HG03060 (cell line): ENCODE data around the gene KIF23.

Source experiments
- ATAC-seq: cut with Tn5 transposase; IDR thresholded peaks from one replicate; pipeline ENCODE4 v1.9.1; 2021; ENCODE audit warnings: low read depth, moderate number of reproducible peaks; ENCODE audit not compliant: unreplicated experiment

KIF23 gene

DNA sequence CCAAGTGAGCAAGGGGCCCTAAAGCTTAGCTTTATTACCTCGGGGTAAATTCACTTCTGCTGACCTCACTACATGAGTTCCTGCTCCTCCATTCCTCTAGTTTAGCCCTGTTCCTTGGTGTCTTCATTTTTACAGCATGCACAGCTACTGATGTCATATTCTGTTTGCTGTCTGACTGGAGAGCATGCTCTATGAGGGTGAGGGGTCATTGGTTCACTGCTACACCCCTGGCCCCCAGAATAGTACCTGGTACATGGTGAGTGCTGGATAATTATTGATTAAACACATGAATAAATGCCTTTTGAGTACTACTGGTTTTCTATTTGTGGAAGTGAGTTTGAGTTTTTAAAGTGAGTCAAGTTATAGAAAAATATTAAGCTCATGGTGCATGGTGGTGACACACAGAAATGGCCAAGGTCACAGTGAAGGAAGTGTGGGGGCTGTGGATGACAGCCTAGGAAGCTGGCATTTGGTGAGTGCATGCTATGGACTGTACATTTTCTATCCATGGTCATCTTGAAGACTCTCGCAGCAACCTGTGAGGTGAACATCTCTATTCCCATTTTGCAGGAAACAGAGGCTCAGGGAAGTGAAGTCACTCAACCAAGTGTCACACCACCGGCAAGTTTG, 72.4 kb downstream of the KIF23 start:
- no peak for ATAC-seq

DNA sequence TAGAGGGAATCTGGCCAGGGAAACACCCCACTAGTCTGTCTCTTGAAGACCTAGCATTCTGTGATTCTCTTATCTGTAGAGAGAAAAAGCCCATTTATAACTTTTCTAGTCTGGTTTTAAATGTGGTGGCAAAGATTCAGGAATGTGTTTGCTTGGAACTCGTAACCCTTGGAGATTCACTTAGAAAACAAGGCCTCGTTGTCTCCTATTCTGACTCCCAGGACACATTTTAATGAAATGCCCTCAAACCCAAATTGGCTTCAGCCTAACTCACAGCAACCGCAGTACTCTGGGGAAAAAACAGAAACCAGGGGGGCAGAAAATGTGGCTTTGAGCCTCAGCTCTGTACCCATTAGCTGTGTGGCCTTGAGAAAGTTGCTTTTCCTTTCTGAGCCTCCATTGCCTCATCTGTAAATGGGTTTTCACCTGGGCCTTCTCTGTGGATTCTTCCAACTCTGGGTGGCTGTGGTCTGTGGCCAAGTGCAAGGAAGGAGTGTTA, 75.0 kb downstream of the KIF23 start:
- ATAC-seq: no peak

DNA sequence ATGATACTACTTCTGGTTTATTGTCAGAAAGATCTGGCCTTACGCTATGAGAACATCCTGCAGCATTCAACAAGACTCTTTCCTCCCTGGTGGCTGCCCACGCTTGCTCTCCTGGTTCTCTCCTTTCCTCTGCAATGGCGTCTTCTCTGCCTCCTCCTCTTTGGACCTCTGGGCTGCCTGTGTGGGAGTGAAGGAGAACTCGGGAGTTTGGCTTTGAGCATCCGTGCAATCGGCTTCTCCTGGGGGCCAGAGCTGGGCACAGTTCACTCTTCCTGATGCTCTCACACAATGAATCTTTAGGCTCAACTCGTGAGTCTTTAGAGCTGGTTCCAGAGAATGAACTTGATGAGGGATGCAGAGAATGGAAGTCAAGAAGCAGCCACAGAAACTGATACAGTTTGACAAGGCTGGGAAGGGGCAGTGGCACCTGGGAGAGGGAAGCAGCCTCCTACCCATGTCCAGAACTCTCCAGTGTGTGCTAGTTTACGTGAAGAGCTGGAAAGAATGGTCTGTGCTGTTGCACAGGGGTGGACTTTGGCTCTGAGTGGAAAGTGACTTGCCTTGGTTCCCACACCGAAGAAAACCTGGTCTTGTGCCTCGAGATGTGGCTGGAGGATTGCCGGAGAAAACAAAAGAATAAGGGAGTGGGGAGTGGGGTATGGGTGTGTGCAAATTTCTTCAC, 76.3 kb downstream of the KIF23 start:
- ATAC-seq: no peak

DNA sequence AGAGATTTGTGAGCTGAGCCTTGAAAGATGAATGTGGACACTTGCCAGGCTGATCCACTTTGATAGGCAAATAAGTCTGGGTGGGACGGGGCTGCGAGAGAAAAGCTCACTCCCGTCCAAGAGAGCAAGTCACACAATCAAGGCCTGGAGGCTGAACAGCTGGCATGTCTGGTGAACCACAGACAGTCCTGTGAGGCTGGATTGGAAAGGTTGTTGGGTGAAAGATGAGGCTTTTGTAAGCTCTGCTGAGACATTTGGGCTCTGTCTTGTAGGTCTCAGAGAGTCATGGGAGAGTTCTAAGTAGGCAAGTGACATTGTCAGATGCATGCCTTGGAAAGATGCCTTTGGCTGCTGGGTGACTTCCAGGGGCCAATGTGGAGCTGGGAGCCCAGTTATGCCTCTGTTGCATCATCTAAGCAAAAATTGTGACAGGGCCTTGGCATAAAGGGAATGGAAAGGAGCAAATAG, 76.9 kb downstream of the KIF23 start:
- ATAC-seq: no peak

DNA sequence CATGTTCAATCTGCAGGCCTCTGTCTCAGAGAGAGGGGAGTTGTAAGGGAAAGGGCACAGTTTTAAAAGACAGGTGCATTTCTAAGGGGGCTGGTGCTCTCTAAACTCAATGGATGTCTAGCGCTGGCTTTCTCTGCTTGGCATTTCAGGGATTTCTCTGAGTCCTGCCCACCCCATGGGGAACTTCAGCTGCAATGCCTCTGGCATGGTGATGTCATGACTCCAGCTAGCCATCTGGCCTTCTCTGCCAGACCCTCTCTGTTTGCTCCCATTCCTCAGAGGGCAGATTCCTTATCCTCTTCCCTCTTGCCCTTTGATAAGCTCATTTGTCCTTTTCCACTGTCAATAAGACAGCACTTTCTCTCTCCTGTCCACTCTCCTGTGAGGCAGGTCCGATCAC, 79.3 kb downstream of the KIF23 start:
- no peak for ATAC-seq

DNA sequence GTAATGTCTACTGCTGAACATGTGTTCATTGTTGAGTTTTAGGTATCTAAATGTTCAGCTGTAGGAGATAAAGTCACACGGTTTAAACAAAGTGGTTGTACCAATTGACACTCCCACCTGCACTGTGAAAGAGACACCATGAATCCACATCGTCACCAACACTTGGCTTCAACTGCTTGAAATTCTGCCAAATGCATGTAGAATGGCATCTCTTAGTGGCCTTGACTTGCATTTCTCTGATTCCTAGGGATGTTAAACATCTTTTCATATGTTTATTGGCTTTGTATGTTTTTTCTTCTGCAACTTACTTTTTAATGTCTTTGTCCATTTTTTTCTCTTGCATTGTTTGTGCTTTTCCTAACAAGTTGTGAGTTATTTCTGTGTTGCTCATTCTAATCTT, 81.9 kb downstream of the KIF23 start:
- no peak for ATAC-seq

DNA sequence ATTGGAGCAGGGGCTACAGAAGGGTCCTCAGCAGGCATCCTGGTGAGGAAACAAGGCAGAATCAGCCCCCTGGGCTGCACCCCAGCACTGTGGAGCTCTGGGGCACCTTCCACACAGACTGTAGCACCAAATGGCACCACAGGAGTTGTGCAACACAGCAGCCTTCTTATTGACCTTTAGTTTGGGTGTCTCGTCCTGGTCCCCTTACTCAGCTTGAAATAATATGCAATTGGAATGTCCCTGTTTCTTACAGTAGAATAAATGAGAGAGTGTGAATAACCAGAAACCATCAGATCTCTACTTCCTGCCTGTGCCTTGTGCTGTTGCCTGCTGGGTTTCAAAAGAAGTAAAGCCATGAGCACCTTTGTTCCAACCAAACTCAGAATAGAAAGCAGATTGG, 82.9 kb downstream of the KIF23 start:
- ATAC-seq: no peak

DNA sequence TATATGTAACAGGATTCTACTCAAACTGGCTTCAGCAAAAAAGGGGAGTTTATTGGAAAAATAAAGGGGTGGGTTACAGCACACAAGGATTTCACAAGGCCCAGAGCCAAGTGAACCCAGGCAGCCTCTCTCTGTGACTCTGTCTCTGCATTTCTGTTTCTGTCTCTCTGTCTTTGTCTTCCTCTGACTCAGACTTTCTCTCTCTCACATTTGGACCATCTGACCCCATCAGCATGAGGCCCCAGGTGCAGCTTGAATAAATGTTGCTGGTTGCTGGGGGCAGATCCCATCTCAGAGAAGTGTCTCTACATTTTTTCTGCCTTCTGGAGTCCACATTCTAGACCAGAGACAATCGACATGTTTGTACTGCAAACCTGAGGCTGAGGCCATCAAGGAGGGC, 83.5 kb downstream of the KIF23 start:
- no peak for ATAC-seq
